A673 (cell line): ENCODE data around the gene GSTM5. TPM values are rescaled to one million over a fixed set of nuclear protein-coding genes. Genes with fewer than 3 reads are reported as not detected.

Source experiments
- BruUV-seq: library from RNA; stranded (reverse); fragments of 400-500 nt; replicated peaks from 2 replicates; lab custom pipeline; 2021; lab: Mats Ljungman, UMichigan
- CTCF ChIA-PET: fragments of 300-600 bp; sonication (Branson Sonifier 250); formaldehyde crosslinking; loops from one replicate; lab custom pipeline; 2022; ENCODE audit warnings: antibody characterized with exemption; lab: Charles Lee
- POLR2A ChIA-PET: fragments of 300-600 bp; sonication (Branson Sonifier 250); formaldehyde crosslinking; loops from one replicate; lab custom pipeline; 2022; ENCODE audit warnings: antibody characterized with exemption; ENCODE audit not compliant: low non-redundant PET; lab: Charles Lee
- DNase-seq: peaks from one replicate; pipeline ENCODE4 v3.0.0-alpha.2; 2015; ENCODE audit warnings: low spot score
- H3K27ac ChIP-seq: fragments of 200-600 bp; sonication (generic); 2 replicates; pipeline ENCODE4 v1.5.1; 2016; ENCODE audit warnings: mixed run types, low read depth, mild to moderate bottlenecking, mixed read lengths, antibody characterized with exemption, low read length; ENCODE audit not compliant: poor library complexity, severe bottlenecking
- H3K27me3 ChIP-seq: fragments of 200-600 bp; sonication (generic); replicated peaks from 2 replicates; pipeline ENCODE4 v1.6.1; 2017; ENCODE audit warnings: mixed run types, low read depth, mild to moderate bottlenecking, mixed read lengths, antibody characterized with exemption, low read length; ENCODE audit not compliant: insufficient read depth, poor library complexity
- H3K36me3 ChIP-seq: fragments of 200-600 bp; sonication (generic); 2 replicates; pipeline ENCODE4 v1.6.1; 2016; ENCODE audit warnings: mixed run types, mild to moderate bottlenecking, mixed read lengths, antibody characterized with exemption, low read length; ENCODE audit not compliant: insufficient read depth, poor library complexity, severe bottlenecking
- H3K4me1 ChIP-seq: fragments of 200-600 bp; sonication (generic); 2 replicates; pipeline ENCODE4 v1.6.1; 2017; ENCODE audit warnings: mixed run types, mild to moderate bottlenecking, mixed read lengths, antibody characterized with exemption, low read length; ENCODE audit not compliant: insufficient read depth, poor library complexity, severe bottlenecking
- H3K4me3 ChIP-seq: fragments of 200-600 bp; sonication (generic); 2 replicates; pipeline ENCODE4 v1.5.1; 2016; ENCODE audit warnings: low read depth, mixed run types, mild to moderate bottlenecking, mixed read lengths, low read length; ENCODE audit not compliant: poor library complexity, severe bottlenecking
- H3K9me3 ChIP-seq: fragments of 200-600 bp; sonication (generic); 2 replicates; pipeline ENCODE4 v1.6.1; 2016; ENCODE audit warnings: mixed run types, low read depth, mild to moderate bottlenecking, mixed read lengths, antibody characterized with exemption, low read length; ENCODE audit not compliant: poor library complexity, severe bottlenecking
- EZH2 ChIP-seq: fragments of 200-600 bp; sonication (generic); IDR thresholded peaks from 2 replicates; pipeline ENCODE4 v1.6.1; 2017; ENCODE audit warnings: borderline replicate concordance, low read depth, mild to moderate bottlenecking, mixed read lengths, antibody characterized with exemption, low read length; ENCODE audit not compliant: poor library complexity, severe bottlenecking
- intact Hi-C: fragments of 100-400 bp; cut with micrococcal nuclease; formaldehyde crosslinking; loops from one replicate; pipeline ENCODE4 v1.10.0; 2022; ENCODE audit not compliant: unreplicated experiment
- total RNA-seq: library from RNA; stranded (reverse); gene quantifications from 2 replicates; pipeline ENCODE4 v1.2.3, GENCODE V29; 2021
- TF ChIP-seq, protein P1 (sequence below): fragments of 300-800, 200-600 bp; sonication (generic); conservative IDR thresholded peaks from 2 replicates; pipeline ENCODE4 v1.5.1; 2017; ENCODE audit warnings: low read depth, mild to moderate bottlenecking, antibody characterized with exemption, low read length, moderate library complexity, mixed read lengths

GSTM5 gene
- total RNA-seq, 1 experiment from 2014 or later, result 0.43 TPM

DNA sequence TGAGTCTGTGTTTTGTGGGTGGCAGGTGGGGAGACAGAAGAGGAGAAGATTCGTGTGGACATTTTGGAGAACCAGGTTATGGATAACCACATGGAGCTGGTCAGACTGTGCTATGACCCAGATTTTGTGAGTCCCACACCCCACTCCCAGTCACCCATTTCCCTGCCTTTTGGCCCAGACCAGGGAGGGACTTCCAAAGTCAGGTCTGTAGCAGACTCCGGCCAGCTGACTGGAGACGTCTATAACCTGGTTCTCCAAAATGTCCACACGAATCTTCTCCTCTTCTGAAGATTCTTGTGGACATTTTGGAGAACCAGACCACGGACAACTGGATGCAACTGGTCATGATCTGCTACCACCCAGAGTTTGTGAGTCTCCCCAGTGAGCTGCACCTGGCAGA, 1.6 kb downstream of the GSTM5 start:
- no peak for TF ChIP-seq EZH2
- TF ChIP-seq, protein P1, sequence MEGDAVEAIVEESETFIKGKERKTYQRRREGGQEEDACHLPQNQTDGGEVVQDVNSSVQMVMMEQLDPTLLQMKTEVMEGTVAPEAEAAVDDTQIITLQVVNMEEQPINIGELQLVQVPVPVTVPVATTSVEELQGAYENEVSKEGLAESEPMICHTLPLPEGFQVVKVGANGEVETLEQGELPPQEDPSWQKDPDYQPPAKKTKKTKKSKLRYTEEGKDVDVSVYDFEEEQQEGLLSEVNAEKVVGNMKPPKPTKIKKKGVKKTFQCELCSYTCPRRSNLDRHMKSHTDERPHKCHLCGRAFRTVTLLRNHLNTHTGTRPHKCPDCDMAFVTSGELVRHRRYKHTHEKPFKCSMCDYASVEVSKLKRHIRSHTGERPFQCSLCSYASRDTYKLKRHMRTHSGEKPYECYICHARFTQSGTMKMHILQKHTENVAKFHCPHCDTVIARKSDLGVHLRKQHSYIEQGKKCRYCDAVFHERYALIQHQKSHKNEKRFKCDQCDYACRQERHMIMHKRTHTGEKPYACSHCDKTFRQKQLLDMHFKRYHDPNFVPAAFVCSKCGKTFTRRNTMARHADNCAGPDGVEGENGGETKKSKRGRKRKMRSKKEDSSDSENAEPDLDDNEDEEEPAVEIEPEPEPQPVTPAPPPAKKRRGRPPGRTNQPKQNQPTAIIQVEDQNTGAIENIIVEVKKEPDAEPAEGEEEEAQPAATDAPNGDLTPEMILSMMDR, result no peak
- BruUV-seq, result no TSS peak
- Histone ChIP-seq H3K27me3 (no peaks in the 10 kb centered on the region), H3K9me3 (no peaks in the 10 kb centered on the region), H3K27ac (no peak overlapping the region), H3K4me3 (no peak overlapping the region), H3K36me3 (no peaks in the 10 kb centered on the region), H3K4me1 (no peaks in the 10 kb centered on the region)
- intact Hi-C loops, result no loop called here
- ChIA-PET CTCF (no interaction called here), POLR2A (no interaction called here)
- DNase-seq, result no peak

DNA sequence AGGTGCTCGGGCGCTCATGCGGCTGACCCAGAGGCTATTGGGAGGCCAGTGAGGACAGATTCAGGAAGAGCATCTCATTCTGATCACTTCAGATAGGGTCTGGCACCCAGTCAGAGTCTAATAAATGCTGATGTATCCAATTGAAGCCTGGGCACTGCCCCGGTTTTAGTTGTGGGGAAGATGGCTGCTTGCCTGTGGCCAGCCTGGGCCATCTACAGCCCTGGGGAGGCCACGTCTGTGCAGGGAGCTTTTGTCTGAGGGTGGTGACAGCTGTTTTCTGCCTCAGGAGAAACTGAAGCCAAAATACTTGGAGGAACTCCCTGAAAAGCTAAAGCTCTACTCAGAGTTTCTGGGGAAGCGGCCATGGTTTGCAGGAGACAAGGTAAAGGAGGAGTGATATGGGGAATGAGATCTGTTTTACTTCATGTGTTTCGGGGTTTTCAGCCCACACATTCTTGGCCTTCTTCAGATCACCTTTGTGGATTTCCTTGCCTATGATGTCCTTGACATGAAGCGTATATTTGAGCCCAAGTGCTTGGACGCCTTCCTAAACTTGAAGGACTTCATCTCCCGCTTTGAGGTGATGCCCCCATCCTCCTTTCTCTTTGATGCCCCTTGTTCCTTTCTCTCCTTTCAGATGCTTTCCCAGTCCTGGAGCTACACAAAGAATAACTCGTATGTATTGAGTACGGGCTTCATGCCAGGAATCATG, 2.8 kb downstream of the GSTM5 start:
- intact Hi-C loops, result no loop called here
- peaks cover 8% of the 10 kb centered on the region for H3K4me1 ChIP-seq
- H3K36me3 ChIP-seq, result no peaks in the 10 kb centered on the region
- no peaks in the 10 kb centered on the region for H3K9me3 ChIP-seq
- TF ChIP-seq, protein P1, result no peak
- TF ChIP-seq EZH2, result no peak
- H3K4me3 ChIP-seq, result no peak overlapping the region
- no TSS peak for BruUV-seq
- ChIA-PET CTCF (no interaction called here), POLR2A (no interaction called here)
- H3K27ac ChIP-seq, result no peak overlapping the region
- no peak for DNase-seq
- H3K27me3 ChIP-seq, result no peaks in the 10 kb centered on the region

DNA sequence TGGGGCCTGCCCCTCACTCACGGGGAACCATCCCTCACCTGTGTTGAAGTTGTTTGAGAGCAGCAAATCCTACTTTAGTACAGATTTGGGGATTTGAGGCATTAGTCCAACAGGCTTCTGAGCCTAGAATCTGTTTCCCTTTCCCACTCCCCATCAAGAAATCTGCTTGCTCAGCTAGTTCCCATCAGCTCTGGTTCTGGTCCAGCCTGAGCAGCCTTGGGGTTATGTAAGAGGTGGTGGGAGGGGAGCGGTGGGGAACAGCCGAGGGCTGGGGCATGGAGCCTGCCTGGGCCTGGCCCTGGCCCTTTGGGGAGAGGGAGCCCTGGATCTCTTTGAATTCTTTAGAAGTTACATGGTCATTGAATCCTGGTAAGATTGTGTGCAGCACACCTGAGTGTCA, 4.1 kb downstream of the GSTM5 start:
- ChIA-PET POLR2A (no interaction called here), CTCF (no interaction called here)
- H3K9me3 ChIP-seq, result no peaks in the 10 kb centered on the region
- no peak for DNase-seq
- TF ChIP-seq, protein P1, result no peak
- TF ChIP-seq EZH2, result no peak
- no peak overlapping the region for H3K4me3 ChIP-seq
- no peaks in the 10 kb centered on the region for H3K27me3 ChIP-seq
- H3K4me1 ChIP-seq, result peaks cover 8% of the 10 kb centered on the region
- BruUV-seq, result no TSS peak
- intact Hi-C loops, result no loop called here
- no peak overlapping the region for H3K27ac ChIP-seq
- H3K36me3 ChIP-seq, result no peaks in the 10 kb centered on the region
